ENCODE results near the gene IL12RB2. TPM values are rescaled to one million over a fixed set of nuclear protein-coding genes. Genes with fewer than 3 reads are reported as not detected.

Gene IL12RB2
- total RNA-seq = not detected in 2 replicates

DNA sequence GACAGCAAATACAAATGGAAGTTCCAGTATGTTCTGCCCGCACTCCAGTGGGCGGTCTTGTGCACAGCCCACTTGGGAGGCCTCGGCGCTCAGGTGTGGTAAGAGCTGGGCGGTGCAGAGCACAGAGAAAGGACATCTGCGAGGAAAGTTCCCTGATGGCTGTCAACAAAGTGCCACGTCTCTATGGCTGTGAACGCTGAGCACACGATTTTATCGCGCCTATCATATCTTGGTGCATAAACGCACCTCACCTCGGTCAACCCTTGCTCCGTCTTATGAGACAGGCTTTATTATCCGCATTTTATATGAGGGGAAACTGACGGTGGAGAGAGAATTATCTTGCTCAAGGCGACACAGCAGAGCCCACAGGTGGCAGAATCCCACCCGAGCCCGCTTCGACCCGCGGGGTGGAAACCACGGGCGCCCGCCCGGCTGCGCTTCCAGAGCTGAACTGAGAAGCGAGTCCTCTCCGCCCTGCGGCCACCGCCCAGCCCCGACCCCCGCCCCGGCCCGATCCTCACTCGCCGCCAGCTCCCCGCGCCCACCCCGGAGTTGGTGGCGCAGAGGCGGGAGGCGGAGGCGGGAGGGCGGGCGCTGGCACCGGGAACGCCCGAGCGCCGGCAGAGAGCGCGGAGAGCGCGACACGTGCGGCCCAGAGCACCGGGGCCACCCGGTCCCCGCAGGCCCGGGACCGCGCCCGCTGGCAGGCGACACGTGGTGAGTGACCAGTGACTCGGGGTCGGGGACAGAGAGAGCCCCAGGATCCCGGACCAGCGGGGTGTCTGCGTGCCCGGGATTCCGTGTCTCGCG is at the start of gene IL12RB2:
Gene IL12RB2 (plus strand): TSS at position 623 of the 810 bp plus-strand sequence. CDS start 12,496 bp downstream, outside the sequence.

GRCh38 chr1:67430358-67431155 is 122.9 kb downstream of the IL12RB2 start, which contains the start of gene SERBP1:
Gene SERBP1, minus strand, starts transcription at chr1:67430402. Its CDS starts 102 bp downstream, at chr1:67430300.

Other genes starting within 250 kb of the IL12RB2 start
- not detected in 2 replicates for gene C1orf141, start 172.9 kb upstream of the IL12RB2 start, total RNA-seq
- gene IL23R, start 141.4 kb upstream of the IL12RB2 start, total RNA-seq = not detected in 2 replicates
- 139 and 156 TPM in 2 replicates for gene SERBP1, start 122.5 kb downstream of the IL12RB2 start, total RNA-seq